GM19395 (cell line): Measurements from ENCODE around the gene ARID3B.
"Not testable (repeated sequence)": the region's sequence is repeated elsewhere in the genome, so short reads cannot be mapped to it uniquely, and the experiment has no call there.

ENCODE experiments used
- ATAC-seq: cut with Tn5 transposase; IDR thresholded peaks from one replicate; pipeline ENCODE4 v1.9.1; 2021; ENCODE audit warnings: mild to moderate bottlenecking, moderate library complexity; ENCODE audit not compliant: unreplicated experiment

Gene ARID3B

GRCh38 chr15:74565381-74566085 is 24.5 kb downstream of the ARID3B start:
- no peak for ATAC-seq

GRCh38 chr15:74568594-74568993 is 27.6 kb downstream of the ARID3B start:
- ATAC-seq: no peak

- no peak for ATAC-seq
Measured at GRCh38 chr15:74569731-74570070, 28.7 kb downstream of the ARID3B start.

GRCh38 chr15:74571191-74571590 is 30.2 kb downstream of the ARID3B start:
- ATAC-seq: no peak

GRCh38 chr15:74573987-74574386 is 33.0 kb downstream of the ARID3B start:
- no peak for ATAC-seq

- no peak for ATAC-seq
Measured at GRCh38 chr15:74578496-74578994, 37.5 kb downstream of the ARID3B start.

- no peak for ATAC-seq
Measured at GRCh38 chr15:74579001-74579400, 38.0 kb downstream of the ARID3B start.

- no peak for ATAC-seq
Measured at GRCh38 chr15:74580538-74581350, 39.7 kb downstream of the ARID3B start.

GRCh38 chr15:74584204-74584603 is 43.2 kb downstream of the ARID3B start:
- no peak for ATAC-seq

GRCh38 chr15:74584779-74585178 is 43.8 kb downstream of the ARID3B start:
- no peak for ATAC-seq

GRCh38 chr15:74585191-74585590 is 44.2 kb downstream of the ARID3B start:
- ATAC-seq: no peak

- ATAC-seq: no peak
Measured at GRCh38 chr15:74585857-74586256, 44.8 kb downstream of the ARID3B start.

GRCh38 chr15:74589826-74590225 is 48.8 kb downstream of the ARID3B start:
- ATAC-seq: no peak

GRCh38 chr15:74592222-74592621 is 51.2 kb downstream of the ARID3B start:
- ATAC-seq: no peak

GRCh38 chr15:74593122-74593521 is 52.1 kb downstream of the ARID3B start:
- ATAC-seq: no peak

- ATAC-seq: no peak
Measured at GRCh38 chr15:74594455-74594854, 53.4 kb downstream of the ARID3B start.

- ATAC-seq: no peak
Measured at GRCh38 chr15:74595271-74595670, 54.3 kb downstream of the ARID3B start.

- not testable (repeated sequence) for ATAC-seq
Measured at GRCh38 chr15:74596736-74597135, 55.7 kb downstream of the ARID3B start.

GRCh38 chr15:74597146-74597705 is 56.2 kb downstream of the ARID3B start:
- ATAC-seq: not testable (repeated sequence)

- ATAC-seq: peak; percentile 90
Measured at GRCh38 chr15:74598126-74598842, 57.3 kb downstream of the ARID3B start.

- no peak for ATAC-seq
Measured at GRCh38 chr15:74599156-74599555, 58.1 kb downstream of the ARID3B start.
